GM12892 (cell line): ENCODE results near the gene RAB30.
A peak's percentile ranks its signal among the peaks of the same experiment; 100 is the strongest.

ENCODE experiments used
- DNase-seq: peaks from one replicate; pipeline ENCODE4 v3.0.0; 2011; ENCODE audit not compliant: insufficient read length
- FAIRE-seq: peaks from 2 replicates; lab custom pipeline; 2011; peaks lifted over from hg19 to GRCh38; lab: Jason Lieb, UNC
- POLR2A ChIP-seq: IDR thresholded peaks from 2 replicates; pipeline ENCODE4 v1.6.1; 2011; ENCODE audit warnings: low read depth, low read length, control low read depth
- POLR2AphosphoS5 ChIP-seq: IDR thresholded peaks from 2 replicates; pipeline ENCODE4 v1.6.1; 2011; ENCODE audit warnings: low read depth, low read length, control low read depth
- TAF1 ChIP-seq: IDR thresholded peaks from 2 replicates; pipeline ENCODE4 v1.6.1; 2011; ENCODE audit warnings: low read depth, mild to moderate bottlenecking, control low read depth, low read length, borderline replicate concordance

Gene RAB30

GRCh38 chr11:82927264-82927880 is 144.3 kb downstream of the RAB30 start:
- DNase-seq (peak; percentile 11), FAIRE-seq (peak; percentile 95)
- TF ChIP-seq TAF1 (no peak), POLR2AphosphoS5 (no peak), POLR2A (no peak)

- FAIRE-seq (peak; percentile 36), DNase-seq (no peak)
- TF ChIP-seq TAF1 (no peak), POLR2AphosphoS5 (no peak), POLR2A (no peak)
Observed at GRCh38 chr11:82924522-82925224, 147.0 kb downstream of the RAB30 start.
